Mesodermal cell (in vitro differentiated cells): ENCODE data around the gene SH3PXD2A.

Experiments used
- H3K27ac ChIP-seq: 2 replicates; pipeline ENCODE4 v1.7.0; 2013; ENCODE audit warnings: mild to moderate bottlenecking, low read depth, low read length, moderate library complexity; ENCODE audit not compliant: severe bottlenecking
- H3K36me3 ChIP-seq: 2 replicates; pipeline ENCODE4 v1.7.1; 2013; ENCODE audit warnings: mild to moderate bottlenecking, low read length, moderate library complexity; ENCODE audit not compliant: control insufficient read depth, insufficient read depth
- H3K4me1 ChIP-seq: one replicate; pipeline ENCODE4 v1.7.1; 2013; ENCODE audit warnings: mild to moderate bottlenecking, low read length; ENCODE audit not compliant: insufficient read depth, control insufficient read depth, poor library complexity, severe bottlenecking
- H3K4me3 ChIP-seq: 2 replicates; pipeline ENCODE4 v1.7.0; 2013; ENCODE audit warnings: low read length, control low read depth, mild to moderate bottlenecking; ENCODE audit not compliant: insufficient read depth, poor library complexity, severe bottlenecking; ENCODE audit errors: extremely low read depth
- H3K9me3 ChIP-seq: 2 replicates; pipeline ENCODE4 v1.7.1; 2013; ENCODE audit warnings: mild to moderate bottlenecking, low read length, moderate library complexity; ENCODE audit not compliant: control insufficient read depth
- WGBS, 2 experiments: methylation state at CpG; one replicate each; pipeline ENCODE4 v1.1.5; 2013; ENCODE audit warnings: missing lambda C conversion rate in 2 of 2; ENCODE audit not compliant: insufficient coverage in 2 of 2; 5-methylcytosine and 5-hydroxymethylcytosine counted together

Gene SH3PXD2A

DNA sequence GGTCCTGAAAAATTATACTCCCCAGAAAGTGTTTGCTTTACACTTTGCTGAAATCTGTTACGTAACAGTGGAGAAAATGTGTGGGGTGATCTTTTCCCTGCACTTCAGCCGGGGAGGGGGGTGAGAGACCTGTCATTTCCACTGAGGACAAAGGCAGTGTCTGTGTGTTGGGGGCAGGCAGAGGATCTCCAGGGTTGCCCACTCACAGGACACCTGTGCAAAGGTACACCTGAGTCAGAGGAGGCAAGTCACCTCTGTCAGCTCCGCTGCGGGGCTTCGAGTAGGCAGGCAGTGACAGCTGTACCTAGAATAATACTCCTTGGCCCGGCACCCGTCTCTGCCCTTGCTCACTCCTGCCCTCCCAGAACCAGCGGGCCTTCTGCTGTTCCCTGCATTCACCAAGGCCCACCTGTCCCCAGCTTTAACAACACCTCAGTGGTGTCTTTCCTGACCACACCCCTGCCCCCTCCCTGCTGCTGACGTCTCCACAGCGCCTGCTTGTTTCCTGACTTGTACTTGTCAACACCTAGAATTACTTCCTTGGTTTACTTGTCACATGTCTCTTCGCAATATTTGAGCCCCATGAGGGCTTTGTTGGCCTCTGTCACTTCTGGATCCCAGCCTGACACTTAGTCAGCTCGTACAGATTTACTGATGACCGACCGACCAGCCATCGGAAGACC is 202.6 kb downstream of the SH3PXD2A start:
- H3K4me1 ChIP-seq, result peaks cover 12% of the 10 kb centered on the region
- WGBS, 2 experiments, result 85 to 87% methylated on average over 15 of the region's 15 CpGs
- peaks cover 49% of the 10 kb centered on the region for H3K36me3 ChIP-seq
- no peak overlapping the region for H3K27ac ChIP-seq
- no peak overlapping the region for H3K4me3 ChIP-seq
- H3K9me3 ChIP-seq, result peaks cover 9% of the 10 kb centered on the region

DNA sequence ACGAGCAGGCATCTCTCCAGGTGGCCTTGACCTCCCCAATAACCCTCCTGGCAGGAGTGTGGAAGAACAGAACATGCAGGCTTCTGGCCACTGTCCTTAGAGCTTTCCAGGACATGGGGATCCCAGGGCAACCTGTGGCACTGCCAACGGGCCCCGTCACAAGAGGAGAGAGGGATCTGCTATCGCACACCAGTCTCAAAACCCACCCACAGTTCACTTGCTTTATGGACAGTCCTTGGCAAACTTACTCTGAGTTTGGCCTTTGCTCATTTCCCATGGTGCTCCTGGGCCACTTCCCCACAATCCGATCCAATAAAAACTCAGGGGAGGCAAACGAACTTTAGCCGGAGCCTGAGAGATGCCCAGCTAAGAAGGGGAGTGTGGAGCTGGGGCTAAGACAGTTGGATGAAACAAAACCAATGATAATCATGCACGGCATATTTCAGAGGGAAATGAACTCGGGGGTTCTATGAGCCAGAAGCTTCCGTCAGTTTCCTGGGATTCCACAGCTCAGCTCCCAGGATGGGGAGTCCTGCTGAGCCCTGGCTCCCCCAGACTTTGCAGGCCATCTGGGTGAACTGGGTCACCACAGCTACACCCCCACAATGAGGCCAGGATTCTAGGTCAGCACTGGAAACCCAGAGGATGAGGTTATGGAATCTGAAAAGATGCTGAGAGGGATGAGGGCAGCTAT is 203.4 kb downstream of the SH3PXD2A start:
- H3K27ac ChIP-seq, result no peak overlapping the region
- H3K9me3 ChIP-seq, result peaks cover under 1% of the 10 kb centered on the region
- peaks cover 12% of the 10 kb centered on the region for H3K4me1 ChIP-seq
- WGBS, 2 experiments, result 93 to 96% methylated on average over 4 to 6 of the region's 10 CpGs
- peaks cover 49% of the 10 kb centered on the region for H3K36me3 ChIP-seq
- no peak overlapping the region for H3K4me3 ChIP-seq

DNA sequence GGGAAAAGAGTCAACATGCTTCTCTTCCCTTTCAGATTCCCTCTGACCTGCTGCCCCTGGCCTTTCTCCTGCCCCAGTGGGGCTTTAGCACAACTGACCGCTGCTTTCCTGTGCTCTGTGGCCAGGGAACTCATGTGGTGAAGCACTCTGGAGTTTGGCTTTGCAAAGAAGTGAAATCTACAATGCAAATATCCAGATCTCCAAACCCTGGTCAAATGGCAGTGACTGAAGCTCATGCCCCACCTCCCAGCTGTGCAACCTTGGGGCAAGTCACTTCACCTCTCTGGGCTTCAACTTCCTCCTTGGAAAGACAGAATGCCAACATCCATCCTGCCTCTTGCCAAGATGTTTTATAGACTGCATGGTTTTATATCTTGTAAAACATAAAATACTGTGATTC is 204.0 kb downstream of the SH3PXD2A start:
- Histone ChIP-seq H3K4me1 (peaks cover 12% of the 10 kb centered on the region), H3K27ac (no peak overlapping the region), H3K36me3 (peaks cover 49% of the 10 kb centered on the region), H3K4me3 (no peak overlapping the region), H3K9me3 (no peaks in the 10 kb centered on the region)
- 86 to 100% methylated on average over 1 of the region's 1 CpG for WGBS, 2 experiments

DNA sequence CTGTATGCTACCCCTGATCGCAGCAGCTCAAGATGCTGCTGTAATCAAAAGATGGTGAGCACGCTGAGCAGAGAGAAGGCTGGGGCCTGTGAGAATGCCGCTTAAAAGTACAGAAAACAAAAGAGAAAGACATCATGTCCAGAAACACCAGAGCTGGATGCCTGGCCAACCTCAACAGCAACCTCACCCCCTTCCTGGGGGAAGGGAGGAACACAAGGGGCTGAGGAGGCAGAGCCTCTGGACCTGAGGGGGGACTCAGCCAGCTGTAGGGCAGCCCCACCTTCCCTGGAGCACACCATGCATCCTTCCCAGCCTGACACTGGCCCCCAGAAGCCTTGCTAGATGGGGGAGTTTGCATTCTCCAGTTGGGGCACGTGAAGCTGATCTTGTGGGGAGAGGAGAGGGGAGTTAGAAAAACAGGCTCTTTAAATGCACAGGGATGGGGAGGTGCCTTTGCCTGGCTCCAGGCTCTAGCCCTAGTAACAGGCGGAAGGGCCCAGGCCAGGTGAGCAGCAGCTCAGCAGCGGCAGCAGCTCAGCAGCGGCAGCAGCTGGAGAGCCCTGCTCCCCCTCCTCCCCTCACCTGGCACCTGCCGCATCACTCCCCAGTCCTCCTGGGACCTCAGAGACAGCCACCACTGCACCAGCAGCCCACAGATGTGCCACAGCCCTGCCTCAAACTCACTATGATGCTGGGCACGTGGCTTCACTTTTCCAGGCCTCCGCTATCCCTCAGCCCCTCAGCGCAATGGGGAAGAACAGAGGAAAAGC is 205.5 kb downstream of the SH3PXD2A start:
- WGBS, 2 experiments, result 91% methylated on average over 10 of the region's 11 CpGs
- no peak overlapping the region for H3K4me3 ChIP-seq
- no peaks in the 10 kb centered on the region for H3K9me3 ChIP-seq
- H3K27ac ChIP-seq, result no peak overlapping the region
- H3K36me3 ChIP-seq, result peaks cover 35% of the 10 kb centered on the region
- H3K4me1 ChIP-seq, result peaks cover 26% of the 10 kb centered on the region

- WGBS, 2 experiments, result 90 to 91% methylated on average over 14 to 18 of the region's 18 CpGs
- Histone ChIP-seq H3K27ac (no peak overlapping the region), H3K4me1 (peaks cover 26% of the 10 kb centered on the region)
Observed at GRCh38 chr10:103648636-103649532, 206.5 kb downstream of the SH3PXD2A start.

GRCh38 chr10:103648251-103648635 is 207.1 kb downstream of the SH3PXD2A start:
- Histone ChIP-seq H3K4me3 (no peak overlapping the region), H3K36me3 (peaks cover 43% of the 10 kb centered on the region), H3K27ac (no peak overlapping the region), H3K4me1 (peaks cover 27% of the 10 kb centered on the region), H3K9me3 (no peaks in the 10 kb centered on the region)
- WGBS, 2 experiments, result 82 to 86% methylated on average over 7 to 8 of the region's 8 CpGs

More at GRCh38 chr10:103648636-103649532, 206.5 kb downstream of the SH3PXD2A start:
- H3K36me3 ChIP-seq, result peaks cover 41% of the 10 kb centered on the region
- no peaks in the 10 kb centered on the region for H3K9me3 ChIP-seq
- H3K4me3 ChIP-seq, result no peak overlapping the region

DNA sequence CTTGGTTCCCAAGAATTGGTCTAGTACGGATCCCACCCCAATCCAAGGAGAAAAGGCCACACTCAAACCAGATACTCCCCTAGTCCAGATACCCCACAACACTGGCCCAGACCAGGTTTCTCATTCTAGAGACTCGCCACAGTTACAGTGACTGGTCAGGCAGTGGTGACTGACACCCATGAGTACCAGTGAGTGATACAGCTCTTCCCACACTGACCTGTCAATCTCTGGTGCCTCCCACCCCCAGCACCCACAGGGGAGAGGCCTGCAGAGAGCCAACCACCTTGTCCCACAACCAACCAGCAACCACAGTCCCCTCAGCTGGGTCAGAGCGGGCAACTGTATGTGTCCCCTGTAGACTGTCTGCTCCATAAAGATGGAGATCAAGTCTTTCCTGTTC is 209.1 kb downstream of the SH3PXD2A start:
- H3K4me1 ChIP-seq, result peaks cover 33% of the 10 kb centered on the region
- H3K27ac ChIP-seq, result no peak overlapping the region
- peaks cover 47% of the 10 kb centered on the region for H3K36me3 ChIP-seq
- WGBS, 2 experiments, result 96 to 100% methylated on average over 2 to 3 of the region's 3 CpGs
- H3K9me3 ChIP-seq, result no peaks in the 10 kb centered on the region
- no peak overlapping the region for H3K4me3 ChIP-seq

- Histone ChIP-seq H3K4me3 (no peak overlapping the region), H3K4me1 (peaks cover 33% of the 10 kb centered on the region), H3K9me3 (no peaks in the 10 kb centered on the region), H3K27ac (peak overlapping the region; percentile 60), H3K36me3 (peaks cover 47% of the 10 kb centered on the region)
- 72 to 77% methylated on average over 5 to 10 of the region's 12 CpGs for WGBS, 2 experiments
Observed at GRCh38 chr10:103645141-103646054, 210.0 kb downstream of the SH3PXD2A start.

GRCh38 chr10:103643381-103643780 is 212.0 kb downstream of the SH3PXD2A start:
- H3K4me3 ChIP-seq, result no peak overlapping the region
- no peaks in the 10 kb centered on the region for H3K9me3 ChIP-seq
- no peak overlapping the region for H3K27ac ChIP-seq
- peaks cover 52% of the 10 kb centered on the region for H3K36me3 ChIP-seq
- WGBS, 2 experiments, result 90 to 98% methylated on average over 7 of the region's 7 CpGs
- peaks cover 27% of the 10 kb centered on the region for H3K4me1 ChIP-seq
